Measurements from ENCODE around the gene ATP2C2. TPM values are rescaled to one million over a fixed set of nuclear protein-coding genes. Genes with fewer than 3 reads are reported as not detected.

Gene ATP2C2
- total RNA-seq, 1 experiment from 2014 or later, result 4.0 TPM

- no peak for TF ChIP-seq CTCF (conservative IDR thresholded peaks at IDR 0.05)
- Histone ChIP-seq H4K5ac (ENCODE audit: insufficient read length, low read depth, low read length) (no peak overlapping the region), H4K91ac (ENCODE audit: insufficient read length, low read depth, low read length) (no peak overlapping the region), H2AFZ (ENCODE audit: low read length) (no peak overlapping the region), H3T11ph (ENCODE audit: low read length) (no peak overlapping the region), H3K27ac (ENCODE audit: insufficient read length, low read depth, low read length) (no peak overlapping the region), H3K79me1 (ENCODE audit: insufficient read depth, low read depth, low read length, poor library complexity, severe bottlenecking) (no peaks in the 10 kb centered on the region), H3K9me3 (ENCODE audit: control insufficient read depth, low read depth, low read length) (no peaks in the 10 kb centered on the region), H4K20me1 (ENCODE audit: control insufficient read depth, insufficient read depth, insufficient read length) (no peaks in the 10 kb centered on the region), H3K14ac (ENCODE audit: insufficient read depth, low read length) (no peak overlapping the region), H2BK20ac (ENCODE audit: low read depth, low read length, poor library complexity, severe bottlenecking) (no peak overlapping the region), H2AK5ac (ENCODE audit: insufficient read length, low read length) (no peak overlapping the region), H4K8ac (replicated peaks; ENCODE audit: insufficient read length, low read depth, low read length) (no peak overlapping the region), H3K27me3 (ENCODE audit: insufficient read depth, low read length) (no peaks in the 10 kb centered on the region; the same call in 1 of the 2 replicates), H3K4ac (ENCODE audit: low read depth, low read length) (no peak overlapping the region), H3K4me2 (ENCODE audit: insufficient read depth, insufficient read length, low read length) (no peak overlapping the region), H3K9ac (ENCODE audit: extremely low read depth, insufficient read length, low read length) (no peak overlapping the region), H2BK120ac (ENCODE audit: low read depth, low read length, poor library complexity, severe bottlenecking) (no peak overlapping the region), H3K79me2 (ENCODE audit: insufficient read depth, low read length) (no peaks in the 10 kb centered on the region), H3K18ac (ENCODE audit: insufficient read length, low read depth, low read length) (no peak overlapping the region), H3K23me2 (ENCODE audit: insufficient read length, low read depth, low read length, poor library complexity, severe bottlenecking) (no peaks in the 10 kb centered on the region), H3K56ac (ENCODE audit: insufficient read length, low read depth, low read length) (no peak overlapping the region), H2BK12ac (ENCODE audit: insufficient read length, low read depth, low read length) (no peak overlapping the region), H3K4me1 (ENCODE audit: insufficient read depth, low read length) (peaks cover 11% of the 10 kb centered on the region; the same call in 1 of the 2 replicates), H2BK5ac (ENCODE audit: insufficient read length, low read length) (no peak overlapping the region), H2BK15ac (ENCODE audit: low read depth, low read length) (no peak overlapping the region), H3K23ac (ENCODE audit: insufficient read length, low read depth, low read length) (no peak overlapping the region)
- Mint-ChIP-seq H3K27ac (no peak overlapping the region; a peak in 1 of 7 replicates), H3K4me1 (peaks cover 13 to 27% of the 10 kb centered on the region in 2 experiments), H3K27me3 (ENCODE audit: low read depth) (peaks cover 21% of the 10 kb centered on the region), H3K36me3 (ENCODE audit: insufficient read depth in 1 of 3, low read depth in 3 of 3) (no peaks in the 10 kb centered on the region), H3K9me3 (no peaks in the 10 kb centered on the region), H3K4me3 (no peak overlapping the region)
- WGBS (ENCODE audit: extremely low coverage, insufficient read length, low lambda C conversion rate), result no CpG with 5 or more reads among the region's 10 CpGs
- no peak for DNase-seq
Measured at GRCh38 chr16:84373907-84374489, 5.7 kb downstream of the ATP2C2 start.

Measured in H9 (cell line).